CD4-positive, alpha-beta T cell treated with Interferon alpha-2 for 1 hour (primary cell): ENCODE measurements around the gene CHCHD6.
"Not testable (repeated sequence)": the region's sequence is repeated elsewhere in the genome, so short reads cannot be mapped to it uniquely, and the experiment has no call there.

ENCODE experiments used
- DNase-seq, 2 donors: peaks; one replicate each; pipeline ENCODE4 v3.0.0-alpha.2; 2020 to 2022

The CHCHD6 gene

GRCh38 chr3:126773167-126773566 lies 69.1 kb downstream of the CHCHD6 start:
- DNase-seq: no peak

- DNase-seq: no peak
Measured at GRCh38 chr3:126773783-126774182, 69.7 kb downstream of the CHCHD6 start.

GRCh38 chr3:126777366-126777765 lies 73.3 kb downstream of the CHCHD6 start:
- DNase-seq: no peak

- no peak for DNase-seq
Measured at GRCh38 chr3:126780666-126781065, 76.6 kb downstream of the CHCHD6 start.

- no peak for DNase-seq
Measured at GRCh38 chr3:126781406-126781805, 77.4 kb downstream of the CHCHD6 start.

GRCh38 chr3:126781889-126782491 lies 78.0 kb downstream of the CHCHD6 start:
- no peak for DNase-seq

- no peak for DNase-seq
Measured at GRCh38 chr3:126782536-126782935, 78.5 kb downstream of the CHCHD6 start.

- DNase-seq: no peak
Measured at GRCh38 chr3:126784254-126784653, 80.2 kb downstream of the CHCHD6 start.

GRCh38 chr3:126791320-126791719 lies 87.3 kb downstream of the CHCHD6 start:
- DNase-seq: not testable (repeated sequence)

GRCh38 chr3:126792998-126793397 lies 89.0 kb downstream of the CHCHD6 start:
- no peak for DNase-seq

GRCh38 chr3:126797563-126797962 lies 93.5 kb downstream of the CHCHD6 start:
- DNase-seq: no peak

GRCh38 chr3:126798521-126798920 lies 94.5 kb downstream of the CHCHD6 start:
- DNase-seq: no peak

- no peak for DNase-seq
Measured at GRCh38 chr3:126799099-126799498, 95.1 kb downstream of the CHCHD6 start.

GRCh38 chr3:126801312-126801711 lies 97.3 kb downstream of the CHCHD6 start:
- not testable (repeated sequence) for DNase-seq

- no peak for DNase-seq
Measured at GRCh38 chr3:126807795-126808194, 103.8 kb downstream of the CHCHD6 start.

- DNase-seq: no peak
Measured at GRCh38 chr3:126811530-126811929, 107.5 kb downstream of the CHCHD6 start.

- no peak for DNase-seq
Measured at GRCh38 chr3:126816298-126816697, 112.3 kb downstream of the CHCHD6 start.

GRCh38 chr3:126816986-126817777 lies 113.1 kb downstream of the CHCHD6 start:
- no peak for DNase-seq

GRCh38 chr3:126817781-126818180 lies 113.7 kb downstream of the CHCHD6 start:
- no peak for DNase-seq

GRCh38 chr3:126818400-126819095 lies 114.5 kb downstream of the CHCHD6 start:
- DNase-seq: no peak

- DNase-seq: no peak
Measured at GRCh38 chr3:126826693-126827092, 122.7 kb downstream of the CHCHD6 start.

- no peak for DNase-seq
Measured at GRCh38 chr3:126827121-126827520, 123.1 kb downstream of the CHCHD6 start.

GRCh38 chr3:126828306-126828705 lies 124.3 kb downstream of the CHCHD6 start:
- DNase-seq: no peak

GRCh38 chr3:126832933-126833332 lies 128.9 kb downstream of the CHCHD6 start:
- DNase-seq: no peak
